HUES6 (cell line): Measurements from ENCODE around the gene MACROD2.

Source experiments
- H3K27ac ChIP-seq: 2 replicates; pipeline ENCODE4 v1.7.0; 2013; ENCODE audit warnings: low read depth, mild to moderate bottlenecking, low read length, inconsistent platforms
- H3K27me3 ChIP-seq: 2 replicates; pipeline ENCODE4 v1.6.1; 2013; ENCODE audit warnings: low read length; ENCODE audit not compliant: control insufficient read depth, insufficient read depth
- H3K36me3 ChIP-seq: 2 replicates; pipeline ENCODE4 v1.6.1; 2013; ENCODE audit warnings: low read length; ENCODE audit not compliant: control insufficient read depth, insufficient read depth
- H3K4me1 ChIP-seq: 2 replicates; pipeline ENCODE4 v1.6.1; 2013; ENCODE audit warnings: low read length; ENCODE audit not compliant: control insufficient read depth, insufficient read depth
- H3K4me3 ChIP-seq: 2 replicates; pipeline ENCODE4 v1.5.1; 2013; ENCODE audit warnings: low read depth, low read length
- H3K9ac ChIP-seq: one replicate; pipeline ENCODE4 v1.6.1; 2013; ENCODE audit warnings: mild to moderate bottlenecking, low read length
- H3K9me3 ChIP-seq: 2 replicates; pipeline ENCODE4 v1.6.1; 2013; ENCODE audit warnings: low read depth, low read length; ENCODE audit not compliant: control insufficient read depth, insufficient read depth

Gene MACROD2

GRCh38 chr20:15447549-15447948 is 1452.2 kb downstream of the MACROD2 start:
- no peak overlapping the region for H3K4me3 ChIP-seq

GRCh38 chr20:15449061-15449460 is 1453.7 kb downstream of the MACROD2 start:
- Histone ChIP-seq H3K36me3 (no peaks in the 10 kb centered on the region), H3K27ac (no peak overlapping the region), H3K4me3 (no peak overlapping the region), H3K9me3 (no peaks in the 10 kb centered on the region), H3K9ac (no peak overlapping the region), H3K4me1 (no peaks in the 10 kb centered on the region), H3K27me3 (no peaks in the 10 kb centered on the region)

More at GRCh38 chr20:15447549-15447948, 1452.2 kb downstream of the MACROD2 start:
- H3K9me3 ChIP-seq, result no peaks in the 10 kb centered on the region
- H3K9ac ChIP-seq, result no peak overlapping the region
- H3K27ac ChIP-seq, result no peak overlapping the region
- no peaks in the 10 kb centered on the region for H3K27me3 ChIP-seq
- no peaks in the 10 kb centered on the region for H3K36me3 ChIP-seq
- no peaks in the 10 kb centered on the region for H3K4me1 ChIP-seq

- no peaks in the 10 kb centered on the region for H3K9me3 ChIP-seq
- H3K4me1 ChIP-seq, result no peaks in the 10 kb centered on the region
- H3K27me3 ChIP-seq, result no peaks in the 10 kb centered on the region
- H3K36me3 ChIP-seq, result no peaks in the 10 kb centered on the region
- no peak overlapping the region for H3K27ac ChIP-seq
- no peak overlapping the region for H3K9ac ChIP-seq
- no peak overlapping the region for H3K4me3 ChIP-seq
These were observed 1455.9 kb downstream of the MACROD2 start for GRCh38 chr20:15451241-15451640.

GRCh38 chr20:15455279-15455678 is 1460.0 kb downstream of the MACROD2 start:
- Histone ChIP-seq H3K4me3 (no peak overlapping the region), H3K27ac (no peak overlapping the region), H3K27me3 (no peaks in the 10 kb centered on the region), H3K9me3 (no peaks in the 10 kb centered on the region), H3K36me3 (no peaks in the 10 kb centered on the region), H3K4me1 (no peaks in the 10 kb centered on the region), H3K9ac (no peak overlapping the region)

GRCh38 chr20:15461938-15462337 is 1466.6 kb downstream of the MACROD2 start:
- no peaks in the 10 kb centered on the region for H3K36me3 ChIP-seq
- no peak overlapping the region for H3K9ac ChIP-seq
- no peak overlapping the region for H3K4me3 ChIP-seq
- no peaks in the 10 kb centered on the region for H3K4me1 ChIP-seq
- no peaks in the 10 kb centered on the region for H3K27me3 ChIP-seq
- H3K27ac ChIP-seq, result no peak overlapping the region
- H3K9me3 ChIP-seq, result no peaks in the 10 kb centered on the region

- no peaks in the 10 kb centered on the region for H3K27me3 ChIP-seq
- H3K4me1 ChIP-seq, result no peaks in the 10 kb centered on the region
- no peak overlapping the region for H3K27ac ChIP-seq
- H3K36me3 ChIP-seq, result no peaks in the 10 kb centered on the region
- no peak overlapping the region for H3K9ac ChIP-seq
- no peak overlapping the region for H3K4me3 ChIP-seq
- no peaks in the 10 kb centered on the region for H3K9me3 ChIP-seq
These were observed 1480.2 kb downstream of the MACROD2 start for GRCh38 chr20:15475483-15475882.

GRCh38 chr20:15476186-15476585 is 1480.9 kb downstream of the MACROD2 start:
- Histone ChIP-seq H3K36me3 (no peaks in the 10 kb centered on the region), H3K27me3 (no peaks in the 10 kb centered on the region), H3K27ac (no peak overlapping the region), H3K9me3 (no peaks in the 10 kb centered on the region), H3K4me1 (no peaks in the 10 kb centered on the region), H3K4me3 (no peak overlapping the region), H3K9ac (no peak overlapping the region)

GRCh38 chr20:15476781-15477180 is 1481.5 kb downstream of the MACROD2 start:
- no peak overlapping the region for H3K27ac ChIP-seq
- H3K4me1 ChIP-seq, result no peaks in the 10 kb centered on the region
- no peak overlapping the region for H3K9ac ChIP-seq
- H3K36me3 ChIP-seq, result no peaks in the 10 kb centered on the region
- H3K4me3 ChIP-seq, result no peak overlapping the region
- no peaks in the 10 kb centered on the region for H3K9me3 ChIP-seq
- no peaks in the 10 kb centered on the region for H3K27me3 ChIP-seq

- Histone ChIP-seq H3K27ac (no peak overlapping the region), H3K9me3 (no peaks in the 10 kb centered on the region), H3K9ac (no peak overlapping the region), H3K4me3 (no peak overlapping the region), H3K4me1 (peaks cover 6% of the 10 kb centered on the region; the same call in 1 of the 2 replicates), H3K36me3 (no peaks in the 10 kb centered on the region), H3K27me3 (no peaks in the 10 kb centered on the region)
These were observed 1487.2 kb downstream of the MACROD2 start for GRCh38 chr20:15482525-15482924.

- H3K9ac ChIP-seq, result no peak overlapping the region
- H3K9me3 ChIP-seq, result no peaks in the 10 kb centered on the region
- H3K4me3 ChIP-seq, result no peak overlapping the region
- no peak overlapping the region for H3K27ac ChIP-seq
- H3K4me1 ChIP-seq, result peaks cover 6% of the 10 kb centered on the region; the same call in 1 of the 2 replicates
- H3K27me3 ChIP-seq, result no peaks in the 10 kb centered on the region
- H3K36me3 ChIP-seq, result no peaks in the 10 kb centered on the region
These were observed 1490.2 kb downstream of the MACROD2 start for GRCh38 chr20:15485519-15485918.

GRCh38 chr20:15487030-15487429 is 1491.7 kb downstream of the MACROD2 start:
- no peak overlapping the region for H3K9ac ChIP-seq
- H3K36me3 ChIP-seq, result no peaks in the 10 kb centered on the region
- no peaks in the 10 kb centered on the region for H3K9me3 ChIP-seq
- no peak overlapping the region for H3K27ac ChIP-seq
- H3K4me1 ChIP-seq, result peaks cover 6% of the 10 kb centered on the region; the same call in 1 of the 2 replicates
- H3K27me3 ChIP-seq, result no peaks in the 10 kb centered on the region
- H3K4me3 ChIP-seq, result no peak overlapping the region

GRCh38 chr20:15487682-15488081 is 1492.4 kb downstream of the MACROD2 start:
- Histone ChIP-seq H3K9ac (no peak overlapping the region), H3K27me3 (no peaks in the 10 kb centered on the region), H3K4me1 (peaks cover 6% of the 10 kb centered on the region; the same call in 1 of the 2 replicates), H3K4me3 (no peak overlapping the region), H3K27ac (no peak overlapping the region), H3K36me3 (no peaks in the 10 kb centered on the region), H3K9me3 (no peaks in the 10 kb centered on the region)
